Putamen (tissue), 1 donor: ENCODE measurements around the gene KIF26B.
"Not testable (repeated sequence)": the region's sequence is repeated elsewhere in the genome, so short reads cannot be mapped to it uniquely, and the experiment has no call there.

Experiments used
- DNase-seq: peaks from one replicate; pipeline ENCODE4 v3.0.0-alpha.2; 2016; ENCODE audit warnings: low spot score

KIF26B gene

DNA sequence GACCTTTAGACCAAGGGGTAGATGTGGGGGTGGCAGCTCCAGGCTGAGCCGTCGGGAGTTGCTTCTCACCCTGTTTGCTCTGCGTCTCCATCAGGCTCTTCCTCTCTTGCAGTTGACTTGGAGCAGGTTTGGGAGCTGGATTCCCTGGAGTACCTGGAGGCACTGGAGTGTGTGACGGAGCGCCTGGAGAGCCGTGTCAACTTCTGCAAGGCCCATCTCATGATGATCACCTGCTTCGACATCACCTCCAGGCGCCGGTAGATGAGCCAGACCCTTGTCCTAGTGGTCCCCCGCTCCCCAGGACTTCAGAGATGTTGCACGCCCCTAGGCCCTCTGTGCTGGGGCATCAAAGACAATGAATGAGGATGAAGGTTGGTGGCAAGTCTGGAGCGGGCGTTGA, 547.6 kb downstream of the KIF26B start:
- no peak for DNase-seq

DNA sequence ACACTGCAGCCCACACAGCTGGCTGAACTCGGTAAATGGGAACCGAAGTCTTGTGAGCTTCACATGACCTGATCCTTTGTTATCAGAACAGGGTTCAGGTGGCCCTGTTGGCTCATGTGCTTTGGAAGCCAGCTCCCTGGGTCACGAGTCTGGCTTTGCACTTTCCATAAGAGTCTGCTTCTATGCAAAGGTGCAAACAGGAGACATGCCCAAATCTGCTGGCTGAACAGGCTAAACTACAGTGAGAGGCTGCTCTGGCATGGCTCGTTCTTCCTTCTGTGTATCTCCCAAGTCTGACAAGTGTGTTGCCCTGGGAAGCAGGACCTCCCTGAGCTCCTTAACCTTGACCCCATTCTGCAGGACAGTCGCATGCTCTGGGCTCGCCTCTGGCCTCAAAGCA, 549.6 kb downstream of the KIF26B start:
- DNase-seq, result no peak

- DNase-seq, result no peak
Measured at GRCh38 chr1:245704765-245705164, 550.0 kb downstream of the KIF26B start.

GRCh38 chr1:245707941-245708340, 553.2 kb downstream of the KIF26B start:
- no peak for DNase-seq

- no peak for DNase-seq
Measured at GRCh38 chr1:245710961-245711903, 556.4 kb downstream of the KIF26B start.

DNA sequence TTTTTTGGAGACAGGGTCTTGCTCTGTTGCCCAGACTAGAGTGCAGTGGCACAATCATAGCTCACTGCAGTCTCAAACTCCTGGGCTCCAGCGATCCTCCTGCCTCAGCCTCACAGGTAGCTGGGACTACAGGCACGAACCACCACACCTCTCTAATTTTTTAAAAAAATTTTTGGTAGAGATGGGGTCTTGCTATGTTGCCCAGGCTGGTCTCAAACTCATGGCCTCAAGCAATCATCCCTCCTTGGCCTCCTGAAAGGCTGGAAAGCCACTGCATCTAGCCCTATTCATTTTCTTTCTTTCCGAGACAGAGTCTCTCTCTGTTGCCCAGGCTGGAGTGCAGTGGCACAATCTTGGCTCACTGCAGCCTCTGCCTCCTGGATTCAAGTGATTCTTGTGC, 559.2 kb downstream of the KIF26B start:
- DNase-seq, result not testable (repeated sequence)

GRCh38 chr1:245715291-245715701, 560.5 kb downstream of the KIF26B start:
- no peak for DNase-seq

GRCh38 chr1:245715970-245716369, 561.2 kb downstream of the KIF26B start:
- DNase-seq, result no peak

DNA sequence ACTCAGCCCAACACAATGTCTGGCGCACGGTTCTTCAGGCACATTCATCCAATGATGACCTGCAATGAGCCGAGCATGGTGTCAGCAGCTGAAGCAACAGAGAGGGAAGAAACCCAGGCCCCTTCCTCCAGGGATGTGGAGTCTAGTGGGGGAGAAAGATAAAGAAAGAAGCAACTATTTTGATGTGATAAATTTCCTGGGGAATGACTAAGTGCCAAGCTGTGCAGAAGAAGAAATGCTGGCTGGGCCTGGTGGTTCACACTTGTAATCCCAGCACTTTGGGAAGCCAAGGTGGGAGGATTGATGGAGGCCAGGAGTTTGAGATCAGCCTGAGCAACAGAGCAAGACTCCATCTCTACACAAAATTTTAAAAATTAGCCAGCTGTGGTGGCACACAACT, 561.8 kb downstream of the KIF26B start:
- no peak for DNase-seq

- DNase-seq, result no peak
Measured at GRCh38 chr1:245717611-245718010, 562.8 kb downstream of the KIF26B start.

DNA sequence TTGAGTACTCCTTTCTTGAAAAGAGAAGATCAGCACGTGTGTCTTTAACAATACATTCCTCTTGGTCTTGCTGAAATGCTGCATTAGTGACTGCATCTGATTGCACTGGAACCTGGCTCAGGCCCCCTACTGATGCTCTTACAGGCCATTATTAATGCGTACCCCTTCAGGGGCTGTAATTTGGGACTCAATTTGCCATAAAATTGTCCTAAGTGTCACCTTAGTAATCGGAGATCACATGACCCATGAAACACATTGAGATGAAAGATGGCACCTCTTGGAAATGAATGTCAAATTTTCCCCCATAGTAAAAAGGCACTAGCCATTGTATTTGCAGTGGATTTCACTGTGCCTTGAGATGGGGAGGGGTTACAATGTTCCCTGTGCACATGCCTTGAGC, 563.3 kb downstream of the KIF26B start:
- no peak for DNase-seq

DNA sequence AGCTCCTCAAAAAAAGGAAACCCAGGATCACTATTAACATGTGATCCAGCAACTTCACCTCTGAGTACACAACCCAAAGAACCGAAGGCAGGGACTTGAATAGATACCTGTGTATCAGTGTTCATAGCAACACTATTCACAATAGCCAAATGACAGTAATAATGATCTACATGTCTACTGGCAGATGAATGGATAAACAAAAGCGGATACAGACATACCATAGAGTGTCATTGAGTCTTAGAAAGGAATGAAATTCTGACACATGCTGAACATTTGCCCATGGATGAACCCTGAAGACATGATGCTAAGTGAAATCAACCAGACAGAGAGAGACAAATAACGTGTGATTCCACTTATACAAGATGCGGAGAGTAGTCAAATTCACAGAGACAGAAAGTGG, 564.2 kb downstream of the KIF26B start:
- DNase-seq, result no peak

- DNase-seq, result no peak
Measured at GRCh38 chr1:245721488-245721887, 566.7 kb downstream of the KIF26B start.

- DNase-seq, result not testable (repeated sequence)
Measured at GRCh38 chr1:245728035-245728434, 573.2 kb downstream of the KIF26B start.

DNA sequence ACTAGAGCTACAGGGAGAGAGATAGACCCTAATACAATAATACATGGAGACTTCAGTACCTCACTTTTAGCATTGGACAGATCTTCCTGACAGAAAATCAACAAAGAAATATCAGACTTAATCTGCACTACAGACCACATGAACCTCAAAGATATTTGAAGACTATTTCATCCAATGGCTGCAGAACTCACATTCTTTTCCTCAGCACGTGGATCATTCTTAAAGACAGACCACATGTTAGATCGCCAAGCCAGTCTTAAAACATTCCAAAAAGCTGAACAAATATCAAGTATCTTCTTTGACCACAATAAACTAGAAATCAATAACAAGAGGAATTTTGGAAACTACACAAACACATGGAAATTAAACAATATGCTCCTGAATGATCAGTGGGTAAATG, 576.0 kb downstream of the KIF26B start:
- DNase-seq, result no peak

DNA sequence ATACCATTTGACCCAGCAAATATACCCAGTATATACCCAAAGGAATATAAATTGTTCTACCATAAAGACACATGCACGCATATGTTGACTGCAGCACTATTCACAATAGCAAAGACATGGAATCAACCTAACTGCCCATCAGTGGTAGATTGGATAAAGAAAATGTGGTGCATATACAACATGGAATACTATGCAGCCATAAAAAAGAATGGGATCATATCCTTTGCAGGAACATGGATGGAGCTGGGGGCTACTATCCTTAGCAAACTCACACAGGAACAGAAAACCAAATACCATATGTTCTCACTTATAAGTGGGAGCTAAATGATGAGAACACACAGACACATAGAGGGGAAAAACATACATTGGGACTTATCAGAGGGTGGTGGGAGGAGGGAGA, 585.6 kb downstream of the KIF26B start:
- not testable (repeated sequence) for DNase-seq

GRCh38 chr1:245742896-245743295, 588.1 kb downstream of the KIF26B start:
- no peak for DNase-seq

DNA sequence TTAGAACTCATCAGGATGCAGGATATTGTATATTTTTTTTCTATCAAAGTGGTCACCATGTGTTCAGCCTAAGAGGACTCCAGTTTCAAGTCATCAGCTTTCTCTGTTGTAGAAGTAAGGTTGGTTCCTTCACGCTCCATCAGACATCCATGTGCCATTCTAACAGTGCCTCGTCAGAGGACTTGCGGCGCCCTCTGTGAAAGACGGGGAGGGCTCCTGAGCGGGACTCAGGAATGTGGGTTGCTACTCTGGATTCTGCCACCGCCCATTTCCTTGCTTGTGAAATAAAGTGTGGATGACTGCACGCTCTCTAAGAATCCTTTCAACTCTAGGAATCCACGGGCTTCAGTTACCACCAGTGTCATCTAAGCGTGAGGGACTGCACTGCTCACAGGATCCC, 593.5 kb downstream of the KIF26B start:
- DNase-seq, result no peak

- no peak for DNase-seq
Measured at GRCh38 chr1:245748646-245749045, 593.9 kb downstream of the KIF26B start.

- DNase-seq, result no peak
Measured at GRCh38 chr1:245749053-245749452, 594.3 kb downstream of the KIF26B start.

GRCh38 chr1:245750261-245750660, 595.5 kb downstream of the KIF26B start:
- no peak for DNase-seq

DNA sequence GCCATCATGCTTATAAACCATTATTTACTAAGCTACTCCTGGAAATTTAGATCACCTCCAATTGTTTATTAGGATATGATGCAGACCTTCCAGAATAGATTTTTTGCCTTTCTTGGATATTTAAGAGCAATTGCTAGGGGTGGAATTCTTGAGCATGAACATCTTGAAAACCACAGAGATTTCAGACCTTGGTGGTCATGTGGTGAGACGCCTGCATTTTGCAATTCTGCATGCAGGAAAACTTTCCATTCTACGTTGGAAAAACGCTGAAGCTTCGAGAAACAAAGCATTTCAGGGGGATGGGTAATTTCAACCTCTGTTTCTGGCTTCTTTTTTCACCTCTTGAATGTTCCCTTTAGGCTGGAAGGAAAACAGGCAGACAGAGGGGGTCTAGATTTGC, 596.3 kb downstream of the KIF26B start:
- DNase-seq, result no peak

DNA sequence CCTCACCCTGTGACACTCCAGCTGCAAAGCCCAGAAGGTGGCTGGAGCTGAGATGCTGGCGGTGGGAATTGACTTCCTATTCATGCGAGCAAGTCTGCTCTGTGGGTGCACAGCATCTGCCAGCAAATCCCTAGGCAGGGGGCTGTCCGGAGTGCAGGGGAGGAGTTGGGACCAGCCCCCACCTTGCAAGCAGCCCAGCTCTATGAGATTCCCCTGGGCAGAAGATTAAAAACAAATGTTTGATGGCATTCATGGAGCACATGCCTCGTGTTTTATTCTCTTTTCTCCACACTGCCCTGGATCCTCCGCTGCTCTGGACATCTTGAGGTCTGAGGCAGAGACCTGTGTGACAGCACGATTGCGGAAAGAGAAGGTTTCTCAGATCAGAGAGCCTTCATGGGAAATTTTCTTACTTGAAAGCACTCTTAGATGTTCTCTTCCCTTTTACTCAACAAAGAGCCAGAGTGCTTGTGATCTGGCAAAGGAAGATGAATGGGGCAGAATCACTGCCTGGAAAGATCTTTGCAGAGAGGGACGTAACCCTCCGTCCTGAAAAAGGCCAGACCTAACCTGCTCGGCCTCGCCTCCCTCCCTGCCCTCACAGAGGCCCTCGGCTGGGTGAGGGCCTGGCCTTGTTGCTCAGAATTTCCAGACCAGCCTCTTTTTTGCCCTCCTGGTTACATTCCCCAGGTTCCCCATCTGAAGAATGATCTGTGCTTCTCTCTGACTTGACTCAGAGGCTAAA, 597.1 kb downstream of the KIF26B start:
- DNase-seq, result no peak
